Mucosa of gallbladder (tissue), 1 donor: ENCODE results near the gene FGF2. TPM values are rescaled to one million over a fixed set of nuclear protein-coding genes. Genes with fewer than 3 reads are reported as not detected.

Experiments
- DNase-seq: peaks from one replicate; pipeline ENCODE4 v3.0.0-alpha.2; 2020; ENCODE audit warnings: low spot score
- total RNA-seq: library from RNA; stranded (reverse); gene quantifications from one replicate; pipeline ENCODE4 v1.2.1, GENCODE V29; 2021
- donor health status: DM: no; HTN: no; CAD: no.

The FGF2 gene
- total RNA-seq, 1 donor from 2014 or later: 11.9 TPM

GRCh38 chr4:122890147-122890795 lies 63.6 kb downstream of the FGF2 start:
- DNase-seq: no peak

GRCh38 chr4:122894827-122895226 lies 68.2 kb downstream of the FGF2 start:
- DNase-seq: no peak

GRCh38 chr4:122895336-122895995 lies 68.8 kb downstream of the FGF2 start:
- DNase-seq: no peak

GRCh38 chr4:122896270-122896669 lies 69.6 kb downstream of the FGF2 start:
- no peak for DNase-seq

- DNase-seq: no peak
These were observed 71.9 kb downstream of the FGF2 start for GRCh38 chr4:122898370-122899150.

- DNase-seq: no peak
These were observed 73.1 kb downstream of the FGF2 start for GRCh38 chr4:122899682-122900081.

- no peak for DNase-seq
These were observed 73.7 kb downstream of the FGF2 start for GRCh38 chr4:122900314-122900713.

- no peak for DNase-seq
These were observed 74.8 kb downstream of the FGF2 start for GRCh38 chr4:122901247-122902010.

GRCh38 chr4:122903766-122904288 lies 77.2 kb downstream of the FGF2 start:
- DNase-seq: no peak

GRCh38 chr4:122906859-122907305 lies 80.3 kb downstream of the FGF2 start:
- no peak for DNase-seq

GRCh38 chr4:122908223-122908622 lies 81.6 kb downstream of the FGF2 start:
- DNase-seq: no peak

- DNase-seq: no peak
These were observed 83.1 kb downstream of the FGF2 start for GRCh38 chr4:122909683-122910082.

- no peak for DNase-seq
These were observed 85.0 kb downstream of the FGF2 start for GRCh38 chr4:122911588-122911987.

- no peak for DNase-seq
These were observed 86.4 kb downstream of the FGF2 start for GRCh38 chr4:122912810-122913575.

- DNase-seq: no peak
These were observed 87.8 kb downstream of the FGF2 start for GRCh38 chr4:122914292-122914904.

GRCh38 chr4:122914938-122915337 lies 88.3 kb downstream of the FGF2 start:
- no peak for DNase-seq

- DNase-seq: no peak
These were observed 91.1 kb downstream of the FGF2 start for GRCh38 chr4:122917731-122918130.

GRCh38 chr4:122920473-122920872 lies 93.8 kb downstream of the FGF2 start:
- no peak for DNase-seq

- no peak for DNase-seq
These were observed 94.7 kb downstream of the FGF2 start for GRCh38 chr4:122921300-122921699.
